Right hindlimb (tissue), 1 donor: ENCODE data around the gene KCNT2.

Source experiments
- DNase-seq: peaks from one replicate; pipeline ENCODE4 v3.0.0-alpha.2; 2018

The KCNT2 gene

DNA sequence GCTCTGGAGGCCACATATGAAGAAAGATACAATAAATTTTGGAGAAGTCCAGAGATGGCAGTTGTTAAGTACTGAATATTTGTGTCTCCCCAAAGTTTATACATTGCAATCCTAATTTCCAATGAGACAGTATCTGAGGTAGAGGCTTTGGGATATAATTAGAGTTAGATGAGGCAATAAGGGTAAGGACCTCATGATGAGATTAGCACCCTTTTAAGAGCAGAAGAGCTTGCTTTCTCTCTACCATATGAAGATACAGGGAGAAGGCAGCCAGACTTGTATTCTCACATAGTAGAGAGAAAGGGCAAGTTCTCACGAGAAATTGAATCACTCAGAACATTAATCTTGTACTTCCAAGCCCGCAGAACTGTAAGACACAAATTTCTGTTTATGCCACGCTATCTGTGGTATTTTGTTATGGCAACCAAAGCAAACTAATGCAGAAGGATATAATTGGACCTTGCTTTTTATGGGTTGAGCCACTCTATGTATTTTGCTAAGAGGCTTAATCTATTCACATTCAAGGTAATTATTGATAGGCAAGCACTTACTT is 430.1 kb downstream of the KCNT2 start:
- DNase-seq: no peak
